HEK293T (cell line): Measurements from ENCODE around the gene HECA.

Source experiments
- CTCF ChIA-PET: fragments of 350-600 bp; formaldehyde crosslinking; extraction: SDS; loops from one replicate; lab custom pipeline; 2021; ENCODE audit warnings: antibody characterized with exemption, inconsistent platforms; lab: Yijun Ruan, JAX
- POLR2A ChIA-PET: fragments of 350-600 bp; formaldehyde crosslinking; extraction: SDS; loops from one replicate; lab custom pipeline; 2020; ENCODE audit warnings: antibody characterized with exemption, inconsistent platforms; lab: Yijun Ruan, JAX
- DNase-seq: peaks from one replicate; pipeline ENCODE4 v3.0.0; 2012; ENCODE audit warnings: mixed read lengths; ENCODE audit errors: extremely low spot score
- ARNT ChIP-seq: fragments of 450-650 bp; IDR thresholded peaks from 2 replicates; pipeline ENCODE4 v1.6.1; 2017; ENCODE audit warnings: mild to moderate bottlenecking
- BHLHE40 ChIP-seq: fragments of 450-650 bp; IDR thresholded peaks from 2 replicates; pipeline ENCODE4 v1.6.1; 2016; ENCODE audit warnings: mild to moderate bottlenecking, moderate library complexity, borderline replicate concordance
- CTBP1 ChIP-seq: fragments of 450-650 bp; IDR thresholded peaks from 2 replicates; pipeline ENCODE4 v1.6.1; 2016; ENCODE audit warnings: borderline replicate concordance
- ELF4 ChIP-seq: fragments of 450-650 bp; IDR thresholded peaks from 2 replicates; pipeline ENCODE4 v1.6.1; 2017; ENCODE audit warnings: antibody characterized with exemption
- FOXA1 ChIP-seq: fragments of 450-650 bp; IDR thresholded peaks from 2 replicates; pipeline ENCODE4 v1.6.1; 2016; ENCODE audit warnings: mild to moderate bottlenecking
- FOXK2 ChIP-seq: fragments of 450-650 bp; IDR thresholded peaks from 2 replicates; pipeline ENCODE4 v1.6.1; 2016; ENCODE audit warnings: mild to moderate bottlenecking
- FOXM1 ChIP-seq: fragments of 450-650 bp; IDR thresholded peaks from 2 replicates; pipeline ENCODE4 v1.6.1; 2017; ENCODE audit warnings: mild to moderate bottlenecking, borderline replicate concordance
- HDGF ChIP-seq: fragments of 450-650 bp; IDR thresholded peaks from 2 replicates; pipeline ENCODE4 v1.6.1; 2017; ENCODE audit warnings: antibody characterized with exemption, borderline replicate concordance
- L3MBTL2 ChIP-seq: fragments of 450-650 bp; conservative IDR thresholded peaks from 2 replicates; pipeline ENCODE4 v1.6.1; 2016; ENCODE audit warnings: mild to moderate bottlenecking
- LEF1 ChIP-seq: fragments of 450-650 bp; IDR thresholded peaks from 2 replicates; pipeline ENCODE4 v1.6.1; 2017; ENCODE audit warnings: mild to moderate bottlenecking, borderline replicate concordance
- NFRKB ChIP-seq: fragments of 450-650 bp; IDR thresholded peaks from 2 replicates; pipeline ENCODE4 v1.6.1; 2016; ENCODE audit warnings: mild to moderate bottlenecking, moderate library complexity
- SP1 ChIP-seq: fragments of 450-650 bp; IDR thresholded peaks from 2 replicates; pipeline ENCODE4 v1.6.1; 2017
- SUZ12 ChIP-seq: fragments of 450-650 bp; IDR thresholded peaks from 2 replicates; pipeline ENCODE4 v1.6.1; 2016; ENCODE audit warnings: mild to moderate bottlenecking
- TARDBP ChIP-seq: fragments of 450-650 bp; IDR thresholded peaks from 2 replicates; pipeline ENCODE4 v1.6.1; 2016
- ZNF384 ChIP-seq: fragments of 450-650 bp; IDR thresholded peaks from 2 replicates; pipeline ENCODE4 v1.6.1; 2016
- TF ChIP-seq, protein P1 (sequence below): fragments of 450-650 bp; IDR thresholded peaks from 2 replicates; pipeline ENCODE4 v1.6.1; 2016

Gene HECA

DNA sequence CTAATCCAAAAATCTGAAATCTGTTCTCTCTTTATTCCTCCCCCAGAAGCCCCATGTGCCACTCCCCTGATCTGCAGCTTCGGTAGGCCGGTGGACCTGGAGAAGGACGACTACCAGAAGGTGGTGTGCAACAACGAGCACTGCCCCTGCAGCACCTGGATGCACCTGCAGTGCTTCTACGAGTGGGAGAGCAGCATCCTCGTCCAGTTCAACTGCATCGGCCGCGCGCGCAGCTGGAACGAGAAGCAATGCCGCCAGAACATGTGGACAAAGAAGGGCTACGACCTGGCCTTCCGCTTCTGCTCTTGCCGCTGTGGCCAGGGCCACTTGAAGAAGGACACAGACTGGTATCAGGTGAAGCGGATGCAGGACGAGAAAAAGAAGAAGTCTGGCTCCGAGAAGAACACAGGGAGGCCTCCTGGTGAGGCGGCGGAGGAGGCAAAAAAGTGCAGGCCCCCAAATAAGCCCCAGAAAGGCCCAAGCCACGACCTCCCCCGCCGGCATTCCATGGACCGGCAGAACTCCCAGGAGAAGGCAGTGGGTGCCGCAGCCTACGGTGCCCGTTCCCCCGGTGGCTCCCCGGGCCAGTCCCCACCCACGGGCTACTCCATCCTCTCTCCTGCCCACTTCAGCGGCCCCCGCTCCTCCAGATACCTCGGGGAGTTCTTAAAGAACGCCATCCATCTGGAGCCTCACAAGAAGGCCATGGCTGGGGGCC, 31.5 kb downstream of the HECA start:
- no peak for DNase-seq
- TF ChIP-seq ZNF384 = no peak
- no peak for TF ChIP-seq NFRKB
- no peak for TF ChIP-seq SP1
- no peak for TF ChIP-seq BHLHE40
- TF ChIP-seq SUZ12 = no peak
- no peak for TF ChIP-seq CTBP1
- no peak for TF ChIP-seq FOXA1
- no peak for TF ChIP-seq FOXK2
- TF ChIP-seq HDGF = no peak

DNA sequence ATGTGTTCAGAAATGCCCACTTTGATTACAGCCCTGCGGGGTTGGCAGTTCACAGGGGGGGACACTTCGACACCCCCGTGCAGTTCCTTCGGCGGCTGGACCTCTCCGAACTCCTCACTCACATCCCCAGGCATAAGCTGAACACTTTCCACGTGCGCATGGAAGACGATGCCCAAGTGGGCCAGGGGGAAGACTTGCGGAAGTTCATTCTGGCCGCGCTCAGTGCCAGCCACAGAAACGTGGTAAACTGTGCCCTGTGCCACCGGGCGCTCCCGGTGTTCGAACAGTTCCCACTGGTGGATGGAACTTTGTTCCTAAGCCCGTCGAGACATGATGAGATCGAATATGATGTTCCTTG, 32.1 kb downstream of the HECA start:
- TF ChIP-seq HDGF (no peak), TARDBP (no peak), CTBP1 (no peak), SUZ12 (no peak), FOXK2 (no peak), BHLHE40 (no peak), L3MBTL2 (no peak), LEF1 (no peak), FOXM1 (no peak)
- CTCF ChIA-PET = no interaction called here
- POLR2A ChIA-PET = no interaction called here
- DNase-seq = no peak

More for the DNA sequence above, 31.5 kb downstream of the HECA start:
- ChIA-PET POLR2A (no interaction called here), CTCF (interaction anchor here (0.7 kb wide), 1 partner anchor 330 kb away, joined by 3 read pairs; no protein-coding TSS in a partner anchor)

DNA sequence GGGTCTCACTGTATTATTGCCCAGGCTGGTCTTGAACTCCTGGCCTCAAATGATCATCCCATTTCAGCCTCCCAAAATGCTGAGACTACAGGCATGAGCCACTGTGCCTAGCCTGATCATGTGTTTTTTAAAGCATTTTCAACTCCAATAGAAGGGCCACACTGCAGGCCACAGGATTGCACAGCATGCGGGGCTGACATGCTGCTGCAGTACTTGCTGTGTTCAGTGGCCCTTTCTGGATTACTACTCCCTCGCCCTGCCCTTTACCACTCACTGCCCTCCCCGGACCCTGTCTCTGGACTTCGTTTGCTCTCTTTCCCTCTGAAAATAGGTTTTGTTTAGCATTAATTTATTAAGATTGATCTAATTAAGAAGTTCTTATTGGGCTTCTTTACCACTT, 37.3 kb downstream of the HECA start:
- ChIA-PET POLR2A (no interaction called here), CTCF (no interaction called here)
- TF ChIP-seq ZNF384 (no peak), ARNT (no peak), FOXA1 (no peak), SP1 (no peak), FOXK2 (no peak)
- DNase-seq = no peak

DNA sequence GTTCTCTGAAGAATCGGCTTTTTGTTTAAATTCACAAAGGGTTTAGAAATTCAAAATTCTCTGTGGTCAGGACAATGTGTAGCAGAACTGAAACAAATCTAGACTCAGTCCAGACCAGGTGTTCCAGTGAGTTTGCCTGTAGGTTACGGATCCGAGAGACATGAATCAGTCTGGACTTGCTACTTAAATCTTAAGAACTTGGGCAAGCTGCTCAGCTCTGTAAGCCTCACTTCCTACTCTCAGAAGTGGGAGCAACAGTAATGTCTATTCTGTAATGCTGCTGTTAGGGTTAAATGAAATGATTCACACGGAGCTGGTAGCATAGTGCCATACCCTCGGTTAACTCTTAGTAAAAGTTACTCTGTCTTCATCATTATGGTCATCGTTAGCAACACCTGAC, 37.7 kb downstream of the HECA start:
- CTCF ChIA-PET = no interaction called here

DNA sequence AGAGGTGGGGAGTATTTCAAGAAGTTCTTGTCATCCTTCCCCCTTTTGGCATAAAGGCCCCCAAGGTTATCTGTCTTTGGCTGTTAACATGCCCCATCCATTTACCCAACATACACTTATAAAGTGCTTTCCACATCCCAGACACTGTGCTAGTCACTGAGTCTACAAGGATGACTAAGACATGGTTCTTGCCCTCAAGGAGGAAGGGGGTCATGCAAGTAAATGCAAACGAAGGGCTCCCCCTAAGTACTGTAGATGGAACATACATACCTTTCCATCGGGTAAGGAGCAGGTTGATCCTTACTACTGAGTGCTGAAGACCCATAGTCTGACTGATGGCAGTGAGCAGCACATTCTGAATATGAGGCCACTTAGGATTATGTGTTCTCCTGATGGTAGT, 38.3 kb downstream of the HECA start:
- CTCF ChIA-PET = no interaction called here
- TF ChIP-seq, protein P1, sequence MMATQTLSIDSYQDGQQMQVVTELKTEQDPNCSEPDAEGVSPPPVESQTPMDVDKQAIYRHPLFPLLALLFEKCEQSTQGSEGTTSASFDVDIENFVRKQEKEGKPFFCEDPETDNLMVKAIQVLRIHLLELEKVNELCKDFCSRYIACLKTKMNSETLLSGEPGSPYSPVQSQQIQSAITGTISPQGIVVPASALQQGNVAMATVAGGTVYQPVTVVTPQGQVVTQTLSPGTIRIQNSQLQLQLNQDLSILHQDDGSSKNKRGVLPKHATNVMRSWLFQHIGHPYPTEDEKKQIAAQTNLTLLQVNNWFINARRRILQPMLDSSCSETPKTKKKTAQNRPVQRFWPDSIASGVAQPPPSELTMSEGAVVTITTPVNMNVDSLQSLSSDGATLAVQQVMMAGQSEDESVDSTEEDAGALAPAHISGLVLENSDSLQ = no peak
- TF ChIP-seq CTBP1 (no peak), L3MBTL2 (no peak), HDGF (no peak), LEF1 (no peak), ARNT (no peak), ZNF384 (no peak), ELF4 (no peak), BHLHE40 (no peak), TARDBP (no peak), NFRKB (no peak), SP1 (no peak)
- POLR2A ChIA-PET = no interaction called here
- no peak for DNase-seq

More for the DNA sequence above, 37.7 kb downstream of the HECA start:
- DNase-seq = no peak
- no peak for TF ChIP-seq L3MBTL2
- no peak for TF ChIP-seq FOXM1
- TF ChIP-seq FOXA1 = no peak
- TF ChIP-seq, protein P1 = no peak
- TF ChIP-seq ARNT = no peak
- no peak for TF ChIP-seq NFRKB
- no peak for TF ChIP-seq TARDBP
- no peak for TF ChIP-seq HDGF
- no peak for TF ChIP-seq LEF1
- no peak for TF ChIP-seq SP1
- no peak for TF ChIP-seq BHLHE40
- no peak for TF ChIP-seq CTBP1
- TF ChIP-seq ZNF384 = no peak
- TF ChIP-seq ELF4 = no peak
- no peak for TF ChIP-seq SUZ12
- no peak for TF ChIP-seq FOXK2
- POLR2A ChIA-PET = no interaction called here

DNA sequence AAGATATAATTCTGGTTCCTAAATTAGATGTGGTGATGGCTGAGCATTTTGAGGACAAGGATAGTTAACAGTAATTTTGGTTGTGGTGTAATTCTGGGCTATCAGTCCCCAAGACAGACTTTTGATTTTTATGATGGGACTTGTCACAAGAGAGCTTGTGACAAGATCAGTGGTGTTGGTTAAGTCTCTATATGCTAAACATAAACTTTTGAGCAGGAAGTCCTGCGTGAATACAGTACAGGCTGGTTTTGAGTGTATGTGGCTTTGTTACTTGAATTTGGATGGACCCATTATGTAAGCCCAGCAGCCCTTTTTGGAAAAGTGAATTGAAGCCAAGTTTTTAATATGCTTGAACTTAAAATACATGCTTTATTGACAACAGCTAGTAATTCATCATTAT, 38.9 kb downstream of the HECA start:
- TF ChIP-seq BHLHE40 (no peak), SUZ12 (no peak), ELF4 (no peak), CTBP1 (no peak), ARNT (no peak)
- TF ChIP-seq, protein P1 = no peak
- DNase-seq = no peak
- CTCF ChIA-PET = interaction anchor here (0.7 kb wide), 1 partner anchor 62 kb away, joined by 3 read pairs; no protein-coding TSS in a partner anchor
- POLR2A ChIA-PET = no interaction called here
